HL-60/S4 (cell line): ENCODE results near the gene NKTR.

ENCODE experiments used
- in situ Hi-C: fragments of 300-500 bp; cut with MboI; formaldehyde crosslinking; loops from 2 replicates; pipeline ENCODE4 v1.14.3; 2022; ENCODE audit warnings: low sequenced_read_pairs

The NKTR gene

GRCh38 chr3:42660131-42660715 is 59.7 kb downstream of the NKTR start:
- in situ Hi-C loops, result no loop called here

DNA sequence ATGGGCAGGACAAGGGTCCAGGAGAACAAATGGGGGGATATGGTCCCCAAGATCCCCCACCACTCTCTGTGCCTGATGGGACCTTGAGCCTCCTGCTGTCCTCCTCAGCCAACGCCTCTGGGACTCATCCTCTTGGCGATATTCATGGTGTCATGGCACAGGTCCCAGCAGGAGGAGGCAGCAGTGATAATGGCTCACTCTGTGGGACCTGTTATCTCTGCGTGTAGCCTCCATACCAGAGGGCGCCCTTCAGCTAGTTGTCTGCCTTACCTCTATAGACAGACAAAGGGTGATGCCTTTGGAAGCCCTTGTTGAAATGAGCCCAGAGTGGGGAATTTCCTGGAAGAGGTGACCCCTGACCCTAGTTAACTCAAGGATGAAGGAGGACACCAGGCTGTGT is 60.4 kb downstream of the NKTR start:
- in situ Hi-C loops, result no loop called here

DNA sequence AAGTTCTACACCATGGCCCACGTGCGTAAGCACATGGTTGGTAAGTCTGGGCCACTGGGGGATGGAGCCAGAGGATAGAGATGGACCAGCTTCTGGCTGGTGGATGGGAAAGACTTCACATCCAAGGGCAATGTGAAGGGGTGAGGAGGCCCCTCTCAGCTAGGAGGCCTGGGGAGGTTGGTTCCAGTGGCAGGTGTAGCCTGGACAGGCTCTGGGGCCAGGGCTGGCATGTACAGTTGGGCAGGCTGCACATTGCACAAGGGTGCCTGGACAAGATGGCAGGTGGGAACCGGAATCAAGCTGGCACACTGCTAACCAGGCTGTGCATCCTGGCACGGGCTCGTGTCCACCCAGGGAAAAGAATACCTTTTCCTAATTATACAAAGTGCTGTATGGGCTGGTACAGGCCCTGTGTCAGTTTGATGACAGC is 61.1 kb downstream of the NKTR start:
- in situ Hi-C loops, result no loop called here

DNA sequence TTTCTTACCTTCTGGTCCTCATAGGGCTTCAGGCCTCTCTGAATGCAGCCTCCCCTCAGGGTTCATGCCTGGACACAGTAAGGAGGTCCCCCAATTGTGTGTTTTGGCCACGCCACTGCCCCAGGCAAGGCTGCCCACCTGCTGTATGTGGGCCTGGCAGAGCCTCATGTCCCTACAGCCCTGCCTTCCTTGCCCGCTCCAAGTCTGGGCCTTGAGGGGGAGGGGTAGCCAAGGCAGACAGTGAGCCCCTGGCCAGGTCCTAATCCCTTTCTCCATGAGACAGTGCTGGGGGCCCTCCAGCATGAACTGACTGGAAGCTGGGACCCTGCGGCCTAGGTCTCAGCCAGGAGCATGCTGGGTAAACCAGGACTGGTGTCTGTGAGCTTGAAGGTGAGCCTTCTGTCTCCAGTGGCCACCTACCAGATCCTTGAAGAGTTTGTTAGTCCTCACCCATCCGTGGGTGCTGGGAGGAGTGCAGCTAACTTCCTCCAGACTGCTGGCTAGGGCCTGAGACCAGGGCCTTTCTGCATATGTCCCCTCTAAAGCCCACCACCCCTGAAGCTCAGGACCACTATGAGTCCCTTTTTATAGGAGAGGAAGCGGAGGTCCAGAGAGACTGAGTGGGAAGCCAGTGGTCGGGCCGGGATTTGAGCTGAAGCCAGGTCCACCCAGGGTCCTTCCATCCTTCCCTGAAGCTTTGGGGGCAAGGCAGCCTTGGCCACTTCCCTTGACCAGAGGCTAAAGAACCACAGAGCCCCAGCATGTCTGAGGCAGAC is 61.7 kb downstream of the NKTR start:
- in situ Hi-C loops, result no loop called here

DNA sequence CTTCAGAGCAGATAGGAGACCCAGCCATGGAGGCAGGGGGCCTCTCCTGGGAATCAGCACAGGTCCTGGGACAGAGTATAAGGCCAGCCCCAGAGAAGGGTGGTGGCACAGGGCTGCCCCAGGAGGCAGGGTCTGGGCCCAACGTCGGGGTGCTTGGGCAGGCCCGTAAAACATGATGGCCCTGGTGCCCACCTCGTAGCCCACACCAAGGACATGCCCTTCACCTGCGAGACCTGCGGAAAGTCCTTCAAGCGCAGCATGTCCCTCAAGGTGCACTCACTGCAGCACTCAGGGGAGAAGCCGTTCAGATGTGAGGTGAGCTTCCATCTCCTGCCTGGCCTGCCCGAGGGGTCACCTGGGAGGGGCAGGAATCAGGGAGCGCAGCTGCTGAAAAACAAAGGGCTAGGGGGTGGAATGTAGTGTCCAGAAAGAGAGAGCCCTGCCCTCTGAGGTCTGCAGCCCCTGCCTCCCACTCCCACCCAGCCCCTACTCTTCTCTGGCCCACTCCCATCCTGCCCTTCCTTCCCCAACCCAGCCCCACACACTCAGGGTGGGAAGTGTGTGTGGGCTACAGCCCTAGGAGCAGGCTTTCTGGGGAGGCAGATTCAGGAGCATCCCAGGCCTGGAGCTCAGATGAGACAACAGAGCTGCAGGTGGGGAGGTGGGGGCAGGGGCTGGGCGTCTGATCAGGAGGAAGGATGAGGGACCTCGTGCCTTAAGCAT is 62.5 kb downstream of the NKTR start:
- in situ Hi-C loops, result no loop called here

GRCh38 chr3:42663581-42664437 is 63.3 kb downstream of the NKTR start:
- in situ Hi-C loops, result no loop called here

DNA sequence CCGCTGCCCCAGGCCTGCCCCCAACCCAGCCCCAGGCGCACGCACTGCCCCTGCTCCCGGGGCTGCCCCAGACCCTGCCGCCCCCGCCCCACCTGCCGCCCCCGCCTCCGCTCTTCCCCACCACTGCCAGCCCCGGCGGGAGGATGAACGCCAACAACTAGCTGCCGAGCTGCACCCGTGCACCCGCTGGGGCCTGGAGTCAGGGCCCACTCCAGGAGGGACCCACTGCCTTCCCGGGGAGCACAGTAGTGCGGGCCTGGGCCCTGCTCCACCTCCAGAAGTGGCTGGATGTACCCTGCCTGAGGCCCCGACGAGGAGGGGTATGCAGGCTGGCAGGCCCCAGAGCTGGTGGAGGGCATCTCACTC is 63.9 kb downstream of the NKTR start:
- in situ Hi-C loops, result no loop called here

GRCh38 chr3:42665050-42665878 is 64.8 kb downstream of the NKTR start:
- in situ Hi-C loops, result no loop called here

GRCh38 chr3:42666022-42666421 is 65.5 kb downstream of the NKTR start:
- in situ Hi-C loops, result no loop called here

GRCh38 chr3:42666577-42666998 is 66.1 kb downstream of the NKTR start:
- in situ Hi-C loops, result no loop called here

DNA sequence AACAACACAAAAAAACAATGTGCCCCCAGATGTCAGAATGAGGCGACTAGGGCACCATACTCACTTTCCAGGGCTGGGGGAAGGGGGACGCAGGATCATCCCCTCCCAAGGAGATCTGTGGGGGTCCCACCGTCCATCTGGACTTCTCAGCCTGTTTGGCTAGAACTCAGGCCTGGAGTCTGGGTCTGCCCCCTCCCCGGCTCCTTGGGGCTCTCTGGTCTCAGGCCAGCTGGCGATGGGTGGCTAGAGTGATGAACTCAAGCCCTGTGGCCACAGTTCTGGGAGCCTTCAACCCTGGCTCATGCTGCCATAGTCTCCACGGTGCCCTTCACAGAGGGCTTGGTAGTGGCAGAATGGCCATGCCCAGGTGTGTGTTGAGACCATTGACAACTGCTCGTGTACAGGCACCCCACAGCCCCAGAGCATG is 66.6 kb downstream of the NKTR start:
- in situ Hi-C loops, result no loop called here

GRCh38 chr3:42667523-42668412 is 67.3 kb downstream of the NKTR start:
- in situ Hi-C loops, result no loop called here

DNA sequence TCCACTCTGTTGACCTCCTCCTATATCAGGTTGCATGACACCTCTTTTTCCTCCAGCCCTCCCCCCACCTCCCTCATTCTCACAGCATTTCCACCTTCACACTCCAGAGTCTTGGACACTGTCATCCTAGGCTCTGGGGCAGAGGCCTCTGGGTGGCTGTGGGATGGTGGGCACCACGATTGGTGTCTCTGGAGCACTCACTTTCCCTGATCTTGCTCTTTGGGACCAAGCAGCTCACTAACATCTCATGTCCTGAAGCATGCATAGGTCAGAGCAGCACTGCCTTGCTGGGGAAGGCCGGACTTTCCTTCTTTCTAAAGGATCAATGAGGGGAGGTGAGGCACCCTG is 67.9 kb downstream of the NKTR start:
- in situ Hi-C loops, result no loop called here

DNA sequence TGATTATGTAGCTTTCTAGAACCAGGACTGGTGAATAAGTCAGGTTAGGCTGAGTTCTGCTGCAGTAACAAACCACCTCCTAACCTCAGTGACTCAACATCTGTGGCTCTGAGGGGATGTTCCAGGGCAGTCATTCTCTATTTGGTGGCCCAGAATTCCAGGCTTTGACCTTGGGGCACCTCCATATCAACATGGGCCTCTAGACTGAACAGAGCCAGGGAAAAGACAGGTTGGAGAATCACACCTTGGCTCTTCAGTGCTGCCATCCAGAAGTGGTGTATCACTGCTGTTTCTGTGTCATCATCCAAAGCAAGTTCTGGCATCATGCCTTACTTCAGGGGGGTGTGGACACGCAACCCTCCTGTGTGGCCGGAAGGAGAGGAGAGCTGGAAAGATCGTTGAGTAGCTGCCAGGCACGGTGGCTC is 68.3 kb downstream of the NKTR start:
- in situ Hi-C loops, result no loop called here

GRCh38 chr3:42670051-42670576 is 69.6 kb downstream of the NKTR start:
- in situ Hi-C loops, result no loop called here

DNA sequence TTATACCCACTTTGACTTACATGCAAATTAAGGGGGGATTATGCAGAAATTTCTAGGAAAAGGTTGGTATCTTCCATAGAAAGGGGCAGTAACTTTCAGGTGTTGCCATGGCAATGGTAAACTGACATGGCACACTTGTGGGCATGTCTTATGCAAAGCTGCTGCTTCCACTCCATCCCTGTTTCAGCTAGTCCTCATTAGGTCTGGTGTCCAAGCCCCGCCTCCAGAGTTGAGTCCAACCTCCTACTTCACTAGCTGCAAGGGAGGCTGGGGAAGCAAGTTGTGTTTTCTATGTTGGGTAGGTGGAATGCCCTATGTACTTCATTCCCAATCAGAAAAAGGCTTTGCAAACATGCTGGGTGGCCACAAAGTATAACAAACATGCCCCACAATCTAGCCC is 70.2 kb downstream of the NKTR start:
- in situ Hi-C loops, result no loop called here

DNA sequence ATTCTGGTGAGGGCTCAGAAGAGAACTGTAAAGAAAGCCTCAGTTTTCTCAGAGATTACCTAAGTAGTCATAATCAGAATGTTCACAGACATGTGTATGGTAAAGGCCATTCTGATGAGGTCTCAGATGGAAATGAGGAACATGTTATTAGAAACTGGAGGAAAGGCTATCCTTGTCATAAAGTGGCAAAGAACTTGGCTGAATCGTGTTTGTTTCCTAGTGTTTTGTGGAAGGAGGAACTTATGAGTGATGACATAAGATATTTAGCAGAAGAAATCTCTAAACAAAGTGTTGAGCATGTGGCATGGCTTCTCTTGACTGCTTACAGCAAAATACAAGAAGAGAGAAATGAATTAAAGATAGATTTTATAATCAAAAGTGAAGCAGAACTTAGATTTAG is 72.0 kb downstream of the NKTR start:
- in situ Hi-C loops, result no loop called here

DNA sequence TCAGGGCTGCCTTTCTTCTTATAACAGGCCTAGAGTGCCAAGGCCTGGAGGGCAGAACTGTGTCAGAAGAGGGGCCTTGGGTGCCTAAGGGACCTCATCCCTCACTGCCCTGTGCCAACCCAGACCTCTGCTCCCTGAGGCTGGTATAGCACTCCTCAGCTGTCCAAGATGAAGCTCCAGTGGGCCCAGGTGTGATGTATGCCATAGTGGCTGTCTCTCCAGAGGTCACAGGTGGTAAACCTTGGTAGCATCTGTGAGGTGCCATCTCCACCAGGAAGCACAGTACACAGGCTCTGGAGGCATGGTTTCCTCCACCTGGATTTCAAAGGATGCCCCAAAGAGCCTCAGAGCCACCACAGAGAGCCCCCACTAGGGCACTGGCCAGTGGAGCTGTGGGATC is 72.6 kb downstream of the NKTR start:
- in situ Hi-C loops, result no loop called here

- in situ Hi-C loops, result no loop called here
Measured at GRCh38 chr3:42674146-42674545, 73.7 kb downstream of the NKTR start.
